GM18499 (cell line): Measurements from ENCODE around the gene PRRC2B.
"Not testable (repeated sequence)": the region's sequence is repeated elsewhere in the genome, so short reads cannot be mapped to it uniquely, and the experiment has no call there.

Experiments used
- ATAC-seq: cut with Tn5 transposase; IDR thresholded peaks from one replicate; pipeline ENCODE4 v1.9.1; 2021; ENCODE audit warnings: moderate number of reproducible peaks; ENCODE audit not compliant: insufficient read depth, unreplicated experiment

PRRC2B gene

DNA sequence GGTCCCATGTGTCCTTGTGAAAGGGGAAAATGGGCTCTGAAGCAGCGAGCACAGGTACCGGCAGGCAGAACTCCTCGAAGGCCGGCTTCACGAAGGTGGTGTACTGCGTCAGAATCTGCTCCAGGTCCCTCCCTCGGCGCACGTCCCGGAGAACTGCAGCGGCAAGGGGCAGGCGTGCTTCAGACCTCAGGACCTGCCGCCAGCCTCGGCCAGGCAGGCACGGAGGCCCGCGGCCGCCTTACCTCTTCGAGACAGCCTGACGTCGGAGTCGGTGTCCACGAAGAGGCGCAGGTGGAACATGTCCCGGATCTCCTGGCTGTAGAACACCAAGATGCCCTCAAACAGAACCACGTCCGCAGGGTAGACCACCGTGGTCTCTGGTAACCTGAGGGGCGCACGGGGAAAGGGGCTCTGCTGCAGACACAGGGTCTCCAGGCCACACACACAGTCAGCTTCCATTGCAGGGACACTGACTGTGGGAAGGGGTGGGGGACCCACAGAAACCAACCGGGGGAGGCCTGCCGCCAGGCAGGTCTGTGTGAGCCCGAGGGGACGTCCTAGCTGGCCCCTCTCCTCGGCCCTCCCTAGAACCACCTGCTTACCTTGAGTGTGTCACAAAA, 135.1 kb downstream of the PRRC2B start:
- no peak for ATAC-seq

- ATAC-seq, result no peak
Observed at GRCh38 chr9:131529597-131530545, 136.0 kb downstream of the PRRC2B start.

DNA sequence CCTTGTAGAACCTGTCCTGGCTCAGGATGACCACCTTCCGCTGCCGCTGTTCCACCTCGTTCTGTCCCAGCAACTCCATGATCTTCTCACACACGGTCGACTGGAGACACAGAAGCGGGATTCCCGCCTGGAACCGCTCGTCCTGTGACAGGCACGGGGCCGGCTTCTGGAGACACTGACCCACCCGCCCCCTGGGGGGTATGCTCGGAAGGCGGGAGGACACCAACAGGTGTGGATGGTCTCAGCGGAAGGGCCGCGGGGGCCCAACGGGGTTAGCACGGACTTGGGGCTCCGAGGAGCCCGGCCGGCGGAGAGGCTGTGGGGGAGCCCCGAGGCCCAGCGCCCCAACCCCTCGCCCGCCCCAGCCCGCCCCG, 136.6 kb downstream of the PRRC2B start:
- ATAC-seq, result no peak

- ATAC-seq, result no peak
Observed at GRCh38 chr9:131530920-131531832, 137.3 kb downstream of the PRRC2B start, which contains the start of gene UCK1. Gene UCK1 (minus strand): TSS chr9:131531263. CDS start chr9:131531174, 89 bp downstream.

DNA sequence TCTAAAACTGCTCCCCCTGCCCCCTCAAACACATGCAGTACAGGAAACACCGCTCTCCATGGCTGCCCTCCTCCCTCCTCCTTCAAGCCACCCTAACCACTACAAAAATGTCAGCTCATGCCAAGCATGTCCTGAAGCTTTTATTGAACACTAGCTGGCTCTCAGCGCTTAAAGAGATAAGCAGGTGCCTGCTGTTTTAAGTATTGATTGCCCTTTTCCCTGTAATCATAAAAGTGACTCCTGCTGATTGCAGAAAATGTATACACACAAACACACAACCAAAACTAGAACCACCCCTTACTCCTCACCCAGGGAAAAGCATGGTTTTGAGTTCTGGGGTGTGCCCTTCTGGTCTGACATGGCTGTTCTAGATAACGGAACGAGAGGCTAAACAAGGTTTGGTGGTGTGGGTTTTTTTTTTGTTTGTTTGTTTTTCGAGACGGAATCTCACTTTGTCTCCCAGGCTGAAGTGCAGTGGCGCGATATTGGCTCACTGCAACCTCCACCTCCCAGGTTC, 140.9 kb downstream of the PRRC2B start:
- no peak for ATAC-seq

DNA sequence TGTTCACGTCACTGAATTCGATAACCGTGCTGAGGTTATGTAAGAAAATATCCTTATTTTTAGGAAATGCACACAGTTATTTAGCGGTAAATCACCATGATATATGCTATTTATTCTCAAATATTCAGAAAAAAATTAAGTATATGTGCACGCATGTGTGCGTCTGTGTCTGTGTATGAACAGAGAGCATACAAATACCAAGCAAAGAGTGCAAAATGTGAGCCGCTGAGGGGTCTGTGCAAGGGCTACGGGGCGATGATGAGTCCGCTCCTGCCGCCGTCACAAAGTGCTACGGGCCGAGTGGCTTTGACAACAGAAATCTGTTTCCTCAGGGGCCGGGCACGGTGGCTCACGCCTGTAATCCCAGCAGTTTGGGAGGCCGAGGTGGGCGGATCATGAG, 144.1 kb downstream of the PRRC2B start:
- no peak for ATAC-seq

DNA sequence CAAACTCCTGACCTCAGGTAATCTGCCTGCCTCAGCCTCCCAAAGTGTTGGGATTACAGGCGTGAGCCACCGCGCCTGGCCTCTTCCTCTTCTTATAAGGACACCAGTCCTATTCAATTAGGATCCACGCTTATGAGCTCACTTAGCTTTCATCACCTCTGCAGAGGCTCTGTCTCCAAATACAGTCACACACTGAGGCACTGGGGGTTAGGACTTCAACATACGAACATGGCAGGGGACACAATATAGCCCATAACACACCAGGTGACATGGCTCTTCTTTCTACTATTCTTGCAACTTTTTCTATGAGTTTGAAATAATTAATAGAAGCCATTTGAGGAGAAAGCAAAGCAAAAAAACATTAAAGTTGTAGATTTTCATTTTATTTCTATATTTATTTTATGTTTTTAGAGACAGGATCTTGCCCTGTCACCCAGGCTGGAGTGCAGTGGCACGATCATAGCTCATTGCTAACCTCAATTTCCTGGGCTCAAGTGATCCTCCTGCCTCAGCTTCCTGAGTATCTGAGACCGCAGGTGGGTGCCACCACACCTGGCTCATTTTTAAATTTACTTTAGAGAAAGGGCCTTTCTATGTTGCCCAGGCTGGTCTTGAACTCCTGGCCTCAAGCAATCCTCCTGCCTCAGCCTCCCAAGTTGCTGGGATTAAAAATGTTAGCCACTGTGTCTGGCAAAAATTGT, 145.5 kb downstream of the PRRC2B start:
- ATAC-seq, result no peak

DNA sequence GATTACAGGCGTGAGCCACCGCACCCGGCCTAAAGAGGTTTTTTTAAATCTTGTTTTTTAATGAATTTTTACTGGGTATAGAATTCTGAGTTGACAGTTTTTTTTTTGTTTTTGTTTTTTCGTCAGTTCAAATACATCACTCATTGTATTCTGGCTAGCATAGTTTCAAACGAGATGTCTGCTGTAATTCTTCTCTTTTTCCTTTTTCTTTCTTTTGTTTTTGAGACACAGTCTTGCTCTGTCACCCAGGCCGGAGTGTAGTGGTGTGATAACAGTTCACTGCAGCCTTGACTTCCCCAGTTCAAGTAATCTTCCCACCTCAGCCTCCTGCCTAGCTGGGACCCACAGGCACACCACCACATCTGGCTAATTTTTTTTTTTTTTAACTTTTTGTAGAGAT, 149.3 kb downstream of the PRRC2B start:
- no peak for ATAC-seq

DNA sequence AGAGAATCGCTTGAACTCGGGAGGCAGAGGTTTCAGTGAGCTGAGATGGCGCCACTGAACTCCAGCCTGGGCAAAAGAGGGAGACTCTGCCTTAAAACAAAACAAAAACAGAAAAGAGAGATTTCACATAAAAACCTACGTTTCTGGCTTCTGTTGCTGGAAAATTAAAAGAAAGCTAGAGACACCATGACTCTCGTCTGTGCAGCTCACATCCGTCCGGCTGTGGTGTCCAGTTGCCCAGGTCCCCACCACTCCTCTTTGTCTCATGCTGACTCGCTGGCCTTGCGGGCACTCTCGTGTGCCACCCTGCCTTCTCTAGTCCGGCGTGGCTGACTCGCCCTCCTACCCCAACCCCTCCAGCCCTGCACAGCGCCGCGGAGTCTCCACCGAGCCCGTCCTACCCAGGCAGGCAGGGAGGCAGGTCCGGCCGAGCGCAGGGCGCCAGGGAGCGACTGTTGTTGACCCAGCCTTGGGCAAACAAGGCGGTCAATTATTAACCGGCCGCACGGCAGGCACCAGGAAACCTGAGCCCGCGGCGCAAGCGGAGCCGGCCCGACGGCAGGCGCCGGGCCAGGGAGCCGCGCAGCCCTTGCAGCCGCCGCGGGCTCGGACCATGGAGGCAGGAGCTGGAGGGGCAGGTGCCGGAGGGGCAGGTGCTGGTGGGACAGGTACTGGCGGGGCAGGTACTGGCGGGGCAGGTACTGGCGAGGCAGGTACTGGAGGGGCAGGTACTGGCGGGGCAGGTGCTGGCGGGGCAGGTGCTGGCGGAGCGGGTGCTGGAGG, 151.3 kb downstream of the PRRC2B start, which contains the start of gene PRRT1B:
PRRT1B (plus strand) TSS at position 521 of the 783 bp plus-strand sequence; CDS start at position 614, 93 bp downstream.
- no peak for ATAC-seq

GRCh38 chr9:131545786-131546335, 152.0 kb downstream of the PRRC2B start:
- ATAC-seq, result no peak

- no peak for ATAC-seq
Observed at GRCh38 chr9:131546336-131547084, 152.6 kb downstream of the PRRC2B start.

- not testable (repeated sequence) for ATAC-seq
Observed at GRCh38 chr9:131549186-131549585, 155.3 kb downstream of the PRRC2B start.
